HepG2 (cell line): ENCODE results near the gene KIAA0232.

Source experiments
- BRD4 ChIP-seq: sonication (generic); formaldehyde crosslinking; IDR thresholded peaks from 2 replicates; pipeline ENCODE4 v1.4.0; 2020; ENCODE audit warnings: missing genetic modification reagents
- EZH2 ChIP-seq: conservative IDR thresholded peaks from 2 replicates; pipeline ENCODE4 v1.6.1; 2012; ENCODE audit warnings: mild to moderate bottlenecking, low read depth, low read length, moderate library complexity
- GLMP ChIP-seq: sonication (generic); formaldehyde crosslinking; IDR thresholded peaks from 2 replicates; pipeline ENCODE4 v1.9.0; 2021; ENCODE audit warnings: missing genetic modification reagents, mild to moderate bottlenecking, borderline replicate concordance
- JUND ChIP-seq: sonication (generic); formaldehyde crosslinking; IDR thresholded peaks from 2 replicates; pipeline ENCODE4 v1.8.0; 2022; ENCODE audit warnings: mild to moderate bottlenecking, missing genetic modification reagents
- MAZ ChIP-seq, 2 experiments: sonication (generic) in 1 of 2; formaldehyde crosslinking in 1 of 2; IDR thresholded peaks; 2 replicates each; pipeline versions ENCODE4 v1.5.0 to v1.6.1; 2012 to 2020; ENCODE audit warnings: low read depth in 2 of 2, mild to moderate bottlenecking in 2 of 2, borderline replicate concordance in 1 of 2, improper control_type of control experiment in 1 of 2, low read length in 1 of 2, missing genetic modification reagents in 1 of 2, moderate library complexity in 1 of 2
- NR3C1 ChIP-seq: sonication (generic); formaldehyde crosslinking; IDR thresholded peaks from 2 replicates; pipeline ENCODE4 v1.4.0; 2020; ENCODE audit warnings: missing genetic modification reagents
- POLR2A ChIP-seq, 2 experiments: IDR thresholded peaks; 2 replicates each; pipeline ENCODE4 v1.6.1; 2011; ENCODE audit warnings: low read depth in 2 of 2, low read length in 2 of 2, mild to moderate bottlenecking in 1 of 2, moderate library complexity in 1 of 2; ENCODE audit not compliant: insufficient read depth in 1 of 2
- RFX5 ChIP-seq: IDR thresholded peaks from 2 replicates; pipeline ENCODE4 v1.6.1; 2011; ENCODE audit warnings: low read depth, low read length, improper control_type of control experiment
- ZNF674 ChIP-seq: sonication (generic); formaldehyde crosslinking; IDR thresholded peaks from 2 replicates; pipeline ENCODE4 v1.5.0; 2020; ENCODE audit warnings: low read depth, mild to moderate bottlenecking, missing genetic modification reagents

- no peak for TF ChIP-seq ZNF674
- no peak for TF ChIP-seq POLR2A (IDR thresholded peaks at IDR 0.05; ENCODE audit: insufficient read depth in 1 of 2, low read depth in 2 of 2, low read length in 2 of 2)
- TF ChIP-seq EZH2, result no peak
- TF ChIP-seq JUND (CRISPR knock-in tag), result no peak
- TF ChIP-seq MAZ (IDR thresholded peaks at IDR 0.05; ENCODE audit: borderline replicate concordance, low read depth, low read length), result no peak
- TF ChIP-seq MAZ (CRISPR knock-in tag; IDR thresholded peaks at IDR 0.05; ENCODE audit: low read depth), result no peak
- no peak for TF ChIP-seq GLMP (CRISPR knock-in tag)
- TF ChIP-seq BRD4 (CRISPR knock-in tag), result no peak
- no peak for TF ChIP-seq NR3C1 (CRISPR knock-in tag)
- TF ChIP-seq RFX5, result no peak
Observed at GRCh38 chr4:6845574-6845973, 63.0 kb downstream of the KIAA0232 start.
